Measurements from ENCODE around the gene ZNF649.
A peak's percentile ranks its signal among the peaks of the same experiment; 100 is the strongest.
"Not testable (repeated sequence)": the region's sequence is repeated elsewhere in the genome, so short reads cannot be mapped to it uniquely, and the experiment has no call there.

The ZNF649 gene

GRCh38 chr19:51904331-51905165, at the start of gene ZNF649:
TSS of gene ZNF649 (minus strand) at chr19:51905017. CDS start at chr19:51900107, 4,910 bp downstream.
- DNase-seq = peak; percentile 74

- no peak for DNase-seq
Measured at GRCh38 chr19:51948975-51949374, 44.2 kb upstream of the ZNF649 start.

GRCh38 chr19:51946602-51947001, 41.8 kb upstream of the ZNF649 start:
- DNase-seq = no peak

GRCh38 chr19:51944798-51945552, 40.2 kb upstream of the ZNF649 start:
- DNase-seq = no peak

GRCh38 chr19:51938936-51939335, 34.1 kb upstream of the ZNF649 start:
- DNase-seq = no peak

GRCh38 chr19:51931921-51932320, 27.1 kb upstream of the ZNF649 start:
- DNase-seq = no peak

- DNase-seq = no peak
Measured at GRCh38 chr19:51927859-51928258, 23.0 kb upstream of the ZNF649 start.

- peak; percentile 78 for DNase-seq
Measured at GRCh38 chr19:51926784-51927741, 22.2 kb upstream of the ZNF649 start, which contains the start of gene ZNF613. TSS of gene ZNF613 (plus strand) at chr19:51927472. CDS start at chr19:51936221, 8,749 bp downstream.

- DNase-seq = no peak
Measured at GRCh38 chr19:51926426-51926783, 21.6 kb upstream of the ZNF649 start.

- no peak for DNase-seq
Measured at GRCh38 chr19:51921949-51922348, 17.1 kb upstream of the ZNF649 start.

GRCh38 chr19:51919606-51920005, 14.8 kb upstream of the ZNF649 start:
- no peak for DNase-seq

GRCh38 chr19:51916167-51916566, 11.3 kb upstream of the ZNF649 start:
- no peak for DNase-seq

- DNase-seq = no peak
Measured at GRCh38 chr19:51915324-51915867, 10.6 kb upstream of the ZNF649 start.

- not testable (repeated sequence) for DNase-seq
Measured at GRCh38 chr19:51907981-51908380, 3.2 kb upstream of the ZNF649 start.

- DNase-seq = not testable (repeated sequence)
Measured at GRCh38 chr19:51906108-51906507, 1.3 kb upstream of the ZNF649 start.

- DNase-seq = not testable (repeated sequence)
Measured at GRCh38 chr19:51905639-51906038, 822 bp upstream of the ZNF649 start.

GRCh38 chr19:51905206-51905605, 389 bp upstream of the ZNF649 start:
- no peak for DNase-seq

- no peak for DNase-seq
Measured at GRCh38 chr19:51903192-51903591, 1.6 kb downstream of the ZNF649 start.

- DNase-seq = no peak
Measured at GRCh38 chr19:51901860-51902259, 3.0 kb downstream of the ZNF649 start.

GRCh38 chr19:51891193-51891747, 13.5 kb downstream of the ZNF649 start:
- no peak for DNase-seq

- DNase-seq = no peak
Measured at GRCh38 chr19:51889934-51890333, 14.9 kb downstream of the ZNF649 start.
